GM19467 (cell line): Measurements from ENCODE around the gene EPDR1.

Experiments used
- ATAC-seq: cut with Tn5 transposase; IDR thresholded peaks from one replicate; pipeline ENCODE4 v1.9.1; 2021; ENCODE audit warnings: mild to moderate bottlenecking, moderate library complexity; ENCODE audit not compliant: unreplicated experiment

EPDR1 gene

DNA sequence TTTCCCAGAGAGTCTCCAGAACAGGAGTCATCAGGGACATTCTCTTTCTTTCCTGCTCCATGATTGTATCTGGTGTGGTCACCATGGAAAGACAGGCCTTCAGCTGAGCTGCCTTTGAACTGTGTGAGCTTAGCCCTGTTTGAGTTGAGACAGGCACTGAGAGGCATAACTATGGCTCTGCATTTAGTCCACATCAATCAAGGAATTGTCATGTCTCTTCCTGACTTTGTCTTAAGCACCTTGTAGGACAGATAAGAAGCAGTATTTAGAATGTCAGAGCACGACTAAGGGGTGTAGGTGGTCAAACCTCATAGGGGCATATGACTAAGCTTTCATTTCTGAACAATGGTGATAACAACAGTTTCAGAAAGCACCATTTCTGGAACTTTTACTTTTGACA, 53.5 kb downstream of the EPDR1 start:
- ATAC-seq = no peak

DNA sequence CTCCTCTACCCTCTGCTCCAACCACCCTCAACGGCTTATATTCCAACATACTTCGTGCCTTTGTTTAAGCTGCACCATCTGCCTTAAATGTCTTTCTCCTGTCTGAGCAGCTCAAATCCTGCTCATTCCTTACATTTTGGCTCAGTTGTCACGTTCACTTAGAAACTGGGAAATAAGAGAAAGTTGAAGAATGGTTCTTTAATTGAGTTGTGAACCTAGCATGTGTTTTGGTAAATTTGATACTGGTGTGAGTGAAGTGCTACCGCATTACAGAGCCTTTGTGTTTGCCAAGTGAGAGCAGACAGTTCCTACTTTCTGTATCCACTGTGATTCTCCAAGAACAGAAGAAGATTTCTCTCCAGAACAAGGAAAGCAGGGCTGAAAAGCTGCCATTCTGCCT, 54.3 kb downstream of the EPDR1 start:
- no peak for ATAC-seq

DNA sequence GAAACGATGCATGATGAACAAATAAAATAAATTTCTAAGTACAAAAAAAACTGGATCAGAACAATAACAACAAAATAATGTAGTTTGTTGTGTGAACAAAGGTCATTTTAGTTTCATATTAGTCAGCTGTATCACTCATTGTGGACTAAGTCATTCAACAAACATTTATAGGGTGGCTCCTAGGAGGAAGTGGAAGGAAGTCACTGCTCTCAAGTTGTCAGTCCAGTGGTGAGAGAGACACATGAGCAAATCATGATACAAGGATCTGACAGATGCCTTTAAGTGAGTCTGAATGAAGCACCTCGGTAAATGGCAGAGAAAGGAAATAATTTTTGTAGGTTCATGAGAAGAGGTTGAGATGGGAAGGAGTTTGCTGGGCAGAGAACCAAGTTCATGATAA, 56.8 kb downstream of the EPDR1 start:
- no peak for ATAC-seq

DNA sequence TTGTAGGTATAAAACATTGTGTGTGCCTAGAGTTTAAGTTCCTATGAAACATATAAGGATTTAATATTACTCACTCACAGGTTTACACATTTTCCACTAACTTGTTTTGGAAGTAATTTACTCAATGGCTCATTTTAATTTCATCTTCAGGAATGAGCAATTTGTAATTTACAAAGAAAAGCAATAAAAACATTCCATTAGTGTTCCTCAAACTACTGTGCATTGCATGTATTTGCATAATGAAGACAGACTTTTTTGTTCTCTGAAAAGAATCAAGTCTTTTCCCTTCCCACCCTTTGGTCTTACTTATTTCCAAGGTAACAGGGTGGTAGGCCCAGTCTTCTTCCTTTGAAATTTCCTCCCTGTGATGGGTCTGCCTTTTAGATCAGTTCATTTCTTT, 61.2 kb downstream of the EPDR1 start:
- ATAC-seq = no peak

DNA sequence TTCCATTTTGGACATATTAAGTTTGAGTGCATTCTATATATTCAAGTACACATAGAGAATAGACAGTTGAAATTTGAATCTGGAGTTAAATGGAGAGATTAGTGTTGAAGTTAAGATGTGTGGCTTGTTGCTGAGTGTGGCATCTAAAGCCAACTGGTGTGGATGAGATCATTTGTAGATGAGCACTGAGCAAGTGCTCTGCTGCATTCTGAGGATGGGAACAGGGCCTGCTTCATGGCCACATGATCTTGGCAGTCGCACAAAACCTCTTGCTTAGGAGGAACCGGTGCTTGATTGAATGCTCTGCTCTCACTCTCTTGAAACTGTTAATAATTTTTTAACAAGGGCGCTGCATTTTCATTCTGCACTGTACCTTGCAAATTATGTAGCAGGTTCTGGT, 62.0 kb downstream of the EPDR1 start:
- no peak for ATAC-seq

DNA sequence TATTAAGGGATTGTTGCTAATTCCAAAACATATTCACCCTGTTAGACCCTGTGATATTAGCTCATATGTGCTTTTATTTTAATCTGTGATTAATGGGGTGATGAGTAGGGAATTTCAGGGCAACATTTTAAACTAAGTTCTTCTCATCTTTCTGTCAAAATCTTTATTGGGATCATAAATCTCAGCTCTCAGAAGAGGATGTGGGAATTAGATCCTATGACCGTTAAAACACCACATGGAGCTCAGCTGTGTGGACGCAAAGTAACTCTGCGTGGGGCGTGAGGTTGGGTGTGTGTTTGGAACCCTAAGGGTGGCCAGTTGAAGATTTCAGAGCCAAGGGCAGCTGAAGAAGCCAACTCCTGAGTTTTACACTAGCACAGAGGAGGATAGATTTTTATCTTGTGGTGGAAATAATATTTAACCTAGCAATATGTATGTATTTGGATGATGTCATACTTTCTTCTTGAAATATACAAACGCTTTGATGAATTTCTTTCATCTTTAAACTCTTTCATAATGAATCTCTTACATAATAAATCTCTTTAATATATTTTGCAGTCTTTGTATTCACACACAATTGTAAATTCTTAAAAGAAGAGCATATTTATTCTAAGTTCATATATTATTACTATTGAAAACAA, 64.4 kb downstream of the EPDR1 start:
- ATAC-seq = no peak

DNA sequence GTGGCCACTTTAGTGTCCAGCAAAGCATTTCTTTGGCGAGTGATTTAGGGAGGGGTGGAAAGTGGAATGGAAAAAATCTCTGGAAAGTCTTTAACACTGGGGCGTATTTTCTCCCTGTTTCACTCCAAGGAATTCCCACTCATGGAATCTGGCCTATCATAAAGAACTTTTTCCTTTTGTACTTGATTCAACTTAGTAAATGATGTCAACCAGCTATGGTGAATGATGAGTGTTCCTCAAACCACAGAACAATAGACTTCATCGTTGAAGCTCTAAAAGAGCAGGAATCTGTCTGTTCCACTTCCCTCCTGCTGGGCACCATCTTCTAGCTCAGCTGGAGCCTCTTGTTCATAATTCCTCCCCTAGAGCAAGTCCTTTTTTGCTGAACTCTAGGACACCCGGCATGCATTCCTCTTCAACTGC, 66.5 kb downstream of the EPDR1 start:
- ATAC-seq = no peak

DNA sequence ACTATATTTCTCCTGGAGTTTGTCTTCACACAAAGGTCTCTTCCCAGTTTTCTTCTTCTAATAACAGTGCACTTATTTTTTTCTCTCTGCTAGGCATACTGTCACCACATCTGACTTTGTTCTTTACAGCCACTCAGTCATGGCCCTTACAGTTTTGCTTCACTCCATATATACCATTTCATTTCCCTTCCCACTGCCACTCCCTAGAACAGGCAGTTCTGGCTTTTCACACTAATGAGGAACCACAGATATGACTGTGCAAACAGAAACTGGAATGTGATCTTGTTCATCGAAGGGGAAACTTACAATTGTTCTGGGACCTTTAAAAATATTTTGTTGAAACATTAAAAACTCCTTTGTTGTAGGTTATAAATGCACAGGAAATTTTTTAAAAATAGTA, 67.3 kb downstream of the EPDR1 start:
- ATAC-seq = no peak

DNA sequence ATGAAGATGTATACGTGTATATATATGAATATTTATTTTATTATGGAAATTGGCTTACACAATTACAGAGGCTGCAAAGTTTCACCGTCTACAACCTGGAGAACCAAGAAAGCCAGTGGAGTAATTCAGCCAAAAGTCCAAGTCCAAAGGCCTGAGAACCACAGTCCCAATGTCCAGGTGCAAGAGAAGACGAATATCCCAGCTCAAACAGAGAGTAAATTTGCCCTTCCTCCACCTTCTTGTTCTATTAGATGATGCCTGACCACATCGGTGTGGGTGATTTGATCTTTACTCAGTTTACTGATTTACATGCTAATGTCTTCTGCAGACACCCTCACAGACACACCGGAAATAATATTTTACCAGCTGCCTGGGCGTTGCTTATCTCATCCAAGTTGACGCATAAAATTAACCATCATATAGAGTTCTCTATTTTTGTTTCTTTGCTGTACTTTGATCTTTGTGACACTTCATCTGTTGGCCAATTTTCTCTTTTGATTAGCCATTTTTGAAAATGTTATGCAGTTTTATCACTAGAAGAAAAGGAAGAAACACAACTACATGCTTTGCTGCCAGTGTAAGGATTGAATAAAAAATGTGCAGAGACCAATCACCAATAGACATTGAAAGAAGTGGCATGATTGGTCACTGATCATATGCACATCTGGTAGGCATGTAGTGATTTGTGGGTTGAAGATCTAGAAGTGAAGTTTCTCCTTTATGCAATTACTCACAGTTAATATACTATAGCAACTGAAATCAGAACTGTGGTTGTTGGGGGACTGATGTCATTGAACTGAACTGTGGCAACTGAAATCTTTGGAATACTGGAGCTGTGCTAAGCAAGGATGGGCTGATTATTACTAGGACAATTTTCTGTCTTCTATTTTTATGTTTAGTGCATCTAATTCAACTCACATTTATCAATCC, 68.5 kb downstream of the EPDR1 start:
- ATAC-seq = no peak

DNA sequence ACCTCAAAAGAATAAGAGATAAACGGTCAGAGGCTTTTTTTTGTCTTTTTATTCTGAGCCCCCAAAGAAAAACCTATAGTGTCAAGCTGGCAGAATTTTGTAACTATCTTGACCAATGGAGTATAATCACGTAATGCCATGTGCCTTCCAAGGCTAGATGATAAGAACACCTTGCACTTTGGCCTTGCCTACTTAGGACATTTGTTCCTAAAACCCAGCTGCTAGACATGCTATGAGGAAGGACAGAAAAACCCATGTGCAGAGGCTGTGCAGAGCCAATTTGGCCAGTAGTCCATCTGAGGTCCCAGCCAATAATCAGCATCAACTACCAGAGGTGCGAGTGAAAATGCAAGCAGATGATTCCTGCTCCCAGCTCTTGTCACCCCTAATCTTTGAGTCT, 69.9 kb downstream of the EPDR1 start:
- no peak for ATAC-seq

DNA sequence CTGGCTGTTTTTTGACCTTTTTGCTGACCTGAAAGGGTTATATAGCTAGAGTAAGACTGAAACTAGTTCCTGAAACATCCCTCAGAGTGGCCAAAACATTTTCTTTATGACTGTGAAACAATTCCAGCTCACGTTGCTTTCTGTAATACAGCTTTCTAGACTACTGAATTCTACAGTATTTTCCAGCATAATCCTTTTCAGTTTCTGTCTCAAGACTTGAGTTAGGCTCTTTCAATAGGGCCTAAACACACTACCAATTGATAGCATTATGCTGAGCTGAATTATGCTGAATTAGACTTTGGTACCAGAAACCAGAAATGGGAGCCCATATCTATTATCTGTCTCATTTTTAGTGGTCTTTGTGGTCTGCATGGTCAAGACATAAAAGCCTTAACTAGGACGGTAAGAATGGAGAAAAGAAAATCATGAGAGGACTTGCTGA, 72.6 kb downstream of the EPDR1 start:
- ATAC-seq = no peak

DNA sequence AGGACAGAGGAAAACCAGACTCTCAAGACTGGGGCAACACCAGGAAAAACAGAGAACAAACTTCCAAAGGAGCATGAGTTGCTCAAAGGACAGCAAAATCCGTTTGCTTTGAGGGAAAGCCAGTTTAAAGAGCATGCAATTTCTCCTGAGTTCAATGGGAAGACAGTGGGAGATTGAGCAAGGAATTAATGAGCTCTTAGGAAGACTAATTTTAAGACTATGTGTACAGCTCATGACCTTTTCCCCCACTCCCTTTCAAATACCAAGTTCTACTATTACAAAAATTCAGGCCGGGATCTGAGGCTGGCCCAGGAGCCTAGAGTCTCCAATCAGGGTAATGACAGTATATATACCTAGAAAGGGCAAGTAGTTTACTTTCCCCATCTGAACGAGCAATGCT, 79.2 kb downstream of the EPDR1 start:
- no peak for ATAC-seq

DNA sequence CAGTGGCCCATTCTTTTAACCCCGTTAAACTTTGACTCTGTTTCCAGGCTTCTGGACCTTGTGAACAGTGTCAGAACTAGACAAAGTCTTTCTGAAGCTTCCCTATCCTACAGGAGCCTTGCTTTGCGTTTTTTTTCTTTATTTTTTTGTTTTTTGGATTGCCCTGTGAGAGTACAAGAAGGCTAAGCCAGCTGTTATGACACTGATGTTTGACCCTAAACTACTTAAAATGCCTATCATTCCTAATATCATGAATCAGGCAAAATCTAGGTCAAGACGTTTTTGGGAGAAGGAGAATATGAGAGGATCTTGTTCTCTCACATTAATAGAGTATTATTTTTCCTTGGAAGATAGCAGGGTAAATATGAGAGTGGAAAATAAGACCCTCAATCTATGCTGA, 79.8 kb downstream of the EPDR1 start:
- no peak for ATAC-seq
